ENCODE results near the gene MIX23. TPM values are rescaled to one million over a fixed set of nuclear protein-coding genes. Genes with fewer than 3 reads are reported as not detected.
A peak's percentile ranks its signal among the peaks of the same experiment; 100 is the strongest.

MIX23 gene
- total and polyA plus RNA-seq, 2 experiments from 2014 or later: 60.7 to 79.8 TPM

DNA sequence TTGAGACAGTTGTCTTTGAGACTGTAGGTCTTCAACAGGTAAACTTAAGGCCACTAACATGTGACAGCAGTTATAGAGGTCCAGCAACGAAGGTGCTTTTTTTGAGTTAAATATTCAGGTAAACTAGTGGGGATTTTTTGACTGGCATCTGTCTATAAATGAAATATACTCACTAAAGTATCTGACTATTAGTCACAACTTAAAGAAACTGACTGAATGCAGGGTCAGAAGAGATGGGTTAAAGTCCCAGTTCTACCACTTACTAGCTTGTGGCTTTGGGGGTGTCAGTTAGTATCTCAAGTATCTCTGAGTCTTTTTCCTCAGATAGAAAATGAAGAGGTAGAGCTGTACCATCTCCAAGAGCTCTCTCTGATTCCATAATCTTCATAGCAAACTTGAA is 18.0 kb downstream of the MIX23 start:
- TF ChIP-seq, protein P1, sequence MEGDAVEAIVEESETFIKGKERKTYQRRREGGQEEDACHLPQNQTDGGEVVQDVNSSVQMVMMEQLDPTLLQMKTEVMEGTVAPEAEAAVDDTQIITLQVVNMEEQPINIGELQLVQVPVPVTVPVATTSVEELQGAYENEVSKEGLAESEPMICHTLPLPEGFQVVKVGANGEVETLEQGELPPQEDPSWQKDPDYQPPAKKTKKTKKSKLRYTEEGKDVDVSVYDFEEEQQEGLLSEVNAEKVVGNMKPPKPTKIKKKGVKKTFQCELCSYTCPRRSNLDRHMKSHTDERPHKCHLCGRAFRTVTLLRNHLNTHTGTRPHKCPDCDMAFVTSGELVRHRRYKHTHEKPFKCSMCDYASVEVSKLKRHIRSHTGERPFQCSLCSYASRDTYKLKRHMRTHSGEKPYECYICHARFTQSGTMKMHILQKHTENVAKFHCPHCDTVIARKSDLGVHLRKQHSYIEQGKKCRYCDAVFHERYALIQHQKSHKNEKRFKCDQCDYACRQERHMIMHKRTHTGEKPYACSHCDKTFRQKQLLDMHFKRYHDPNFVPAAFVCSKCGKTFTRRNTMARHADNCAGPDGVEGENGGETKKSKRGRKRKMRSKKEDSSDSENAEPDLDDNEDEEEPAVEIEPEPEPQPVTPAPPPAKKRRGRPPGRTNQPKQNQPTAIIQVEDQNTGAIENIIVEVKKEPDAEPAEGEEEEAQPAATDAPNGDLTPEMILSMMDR (IDR thresholded peaks at IDR 0.05; ENCODE audit: low read depth, low read length): no peak
- H3K36me3 ChIP-seq: peaks cover 51% of the 10 kb centered on the region
- no peak overlapping the region for H3K27ac ChIP-seq
- H3K27me3 ChIP-seq: no peaks in the 10 kb centered on the region
- no peak for DNase-seq (ENCODE audit: low read depth in 1 of 2, low spot score in 1 of 2)
- no peaks in the 10 kb centered on the region for H3K9me3 ChIP-seq (ENCODE audit: low read depth)
- H3K4me3 ChIP-seq: no peak overlapping the region
- no peaks in the 10 kb centered on the region for H3K4me1 ChIP-seq (ENCODE audit: low read depth)

DNA sequence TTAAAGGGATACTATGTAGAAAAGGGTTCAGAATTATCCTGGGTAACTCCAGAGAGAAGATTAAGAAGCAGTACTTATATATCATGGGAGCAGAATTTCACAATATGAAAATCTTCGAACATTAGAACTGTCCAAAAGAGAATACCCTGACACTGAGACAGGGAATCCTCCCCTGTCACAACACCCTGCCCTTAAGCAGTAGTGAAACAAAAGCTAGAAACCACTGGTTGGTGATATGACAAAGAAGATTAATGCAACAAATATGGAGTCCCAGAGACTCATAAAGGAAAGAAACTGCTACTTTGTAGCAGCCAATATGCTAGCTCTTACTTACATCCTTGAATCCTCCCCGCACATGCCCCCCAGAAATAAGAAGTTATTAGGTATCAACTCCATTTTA is 18.5 kb downstream of the MIX23 start:
- no peak overlapping the region for H3K27ac ChIP-seq
- H3K36me3 ChIP-seq: peaks cover 54% of the 10 kb centered on the region

DNA sequence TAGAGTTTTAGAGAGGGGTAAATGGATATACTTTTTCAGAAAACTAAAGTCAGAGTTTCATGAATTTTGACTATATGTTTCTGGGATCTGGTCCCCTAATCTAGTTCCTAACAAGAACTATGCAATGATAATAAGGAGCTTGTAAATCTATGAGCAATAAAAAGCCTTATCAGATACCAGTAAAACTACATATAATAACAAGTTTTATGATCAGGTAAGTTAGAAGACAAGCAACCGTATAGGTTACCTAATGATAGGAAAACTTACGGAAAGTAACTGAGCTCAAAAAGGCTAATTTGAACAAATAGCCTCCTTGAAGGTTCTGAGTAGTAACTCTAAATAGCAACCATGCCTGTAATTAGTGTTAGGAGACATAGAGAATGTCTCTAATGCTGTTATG is 21.0 kb downstream of the MIX23 start:
- no peak overlapping the region for H3K4me3 ChIP-seq
- H3K9me3 ChIP-seq (ENCODE audit: low read depth): no peaks in the 10 kb centered on the region
- H3K36me3 ChIP-seq: peaks cover 40% of the 10 kb centered on the region
- H3K4me1 ChIP-seq (ENCODE audit: low read depth): no peaks in the 10 kb centered on the region
- TF ChIP-seq, protein P1 (IDR thresholded peaks at IDR 0.05; ENCODE audit: low read depth, low read length): no peak
- no peak overlapping the region for H3K27ac ChIP-seq
- no peaks in the 10 kb centered on the region for H3K27me3 ChIP-seq
- no peak for DNase-seq (ENCODE audit: low read depth in 1 of 2, low spot score in 1 of 2)

More for the DNA sequence above, 18.5 kb downstream of the MIX23 start:
- DNase-seq (ENCODE audit: low read depth in 1 of 2, low spot score in 1 of 2): no peak
- no peaks in the 10 kb centered on the region for H3K9me3 ChIP-seq (ENCODE audit: low read depth)
- no peaks in the 10 kb centered on the region for H3K27me3 ChIP-seq
- no peaks in the 10 kb centered on the region for H3K4me1 ChIP-seq (ENCODE audit: low read depth)
- no peak overlapping the region for H3K4me3 ChIP-seq
- TF ChIP-seq, protein P1 (IDR thresholded peaks at IDR 0.05; ENCODE audit: low read depth, low read length): no peak

DNA sequence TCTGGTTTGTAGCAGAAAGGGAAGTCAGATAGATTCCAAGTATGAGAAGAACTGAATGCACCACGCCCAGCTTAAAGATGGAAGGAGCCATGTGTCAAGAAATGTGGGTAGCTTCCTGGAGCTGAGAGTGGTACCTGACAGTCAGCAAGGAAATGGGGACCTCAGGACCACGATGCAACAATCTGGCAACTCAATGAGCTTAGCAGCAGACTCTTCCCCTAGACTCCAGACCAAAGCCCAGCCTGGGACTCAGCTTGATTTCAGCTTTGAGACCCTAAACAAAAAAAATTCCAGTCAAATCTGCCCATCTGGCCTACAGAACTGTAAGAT is 24.4 kb downstream of the MIX23 start:
- TF ChIP-seq, protein P1 (IDR thresholded peaks at IDR 0.05; ENCODE audit: low read depth, low read length): no peak
- no peaks in the 10 kb centered on the region for H3K4me1 ChIP-seq (ENCODE audit: low read depth)
- DNase-seq (ENCODE audit: low read depth in 1 of 2, low spot score in 1 of 2): no peak
- H3K4me3 ChIP-seq: no peak overlapping the region
- no peaks in the 10 kb centered on the region for H3K27me3 ChIP-seq
- peaks cover 19% of the 10 kb centered on the region for H3K36me3 ChIP-seq
- no peaks in the 10 kb centered on the region for H3K9me3 ChIP-seq (ENCODE audit: low read depth)
- H3K27ac ChIP-seq: no peak overlapping the region

DNA sequence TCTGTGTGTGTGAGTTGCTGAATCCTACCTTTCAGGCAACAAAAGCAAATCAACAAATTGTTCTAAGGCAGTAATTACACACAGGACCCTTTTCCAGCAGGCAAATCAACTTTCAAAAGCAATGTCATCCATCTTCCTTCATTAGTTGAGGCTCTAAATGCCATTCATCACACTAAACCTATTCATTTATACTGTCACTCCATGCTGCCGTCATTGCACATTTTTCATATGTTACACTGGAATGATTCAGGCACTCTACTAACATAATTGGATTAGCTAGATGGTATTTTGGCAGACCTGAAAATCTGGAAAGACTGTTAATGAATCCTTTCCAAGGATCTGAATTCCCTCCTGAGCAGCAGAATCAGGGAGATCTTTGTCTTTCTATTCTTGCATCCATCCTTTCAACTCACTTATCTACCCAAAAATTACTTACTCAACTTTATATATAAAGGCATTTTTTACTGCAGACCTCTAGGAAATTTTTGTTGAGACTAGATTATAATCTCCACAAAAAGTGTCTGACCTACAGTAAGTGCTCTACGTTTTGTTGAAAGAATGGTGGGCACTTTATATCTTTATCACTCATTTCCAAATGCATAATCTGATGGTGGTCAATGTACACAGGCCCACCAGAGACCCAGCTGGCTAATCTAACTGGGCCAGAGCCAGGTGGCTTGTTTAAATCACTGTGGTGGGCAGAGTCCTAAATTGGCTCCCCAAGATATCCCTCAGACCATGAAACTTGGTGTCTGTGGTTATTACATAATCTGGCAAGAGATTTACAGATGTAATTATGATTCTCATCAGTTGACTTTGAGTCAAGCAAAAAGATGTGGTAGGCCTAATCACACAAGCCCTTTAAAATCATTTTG is 25.0 kb downstream of the MIX23 start:
- peak overlapping the region; percentile 9 for H3K27ac ChIP-seq
- H3K4me1 ChIP-seq (ENCODE audit: low read depth): no peaks in the 10 kb centered on the region
- no peaks in the 10 kb centered on the region for H3K27me3 ChIP-seq
- TF ChIP-seq, protein P1 (IDR thresholded peaks at IDR 0.05; ENCODE audit: low read depth, low read length): no peak
- no peak overlapping the region for H3K4me3 ChIP-seq
- no peaks in the 10 kb centered on the region for H3K9me3 ChIP-seq (ENCODE audit: low read depth)
- DNase-seq (ENCODE audit: low read depth in 1 of 2, low spot score in 1 of 2): no peak
- peaks cover 17% of the 10 kb centered on the region for H3K36me3 ChIP-seq
